Loucy (cell line): Measurements from ENCODE around the gene TIFAB.

Source experiments
- CTCF ChIP-seq: fragments of 200-600 bp; sonication (generic); conservative IDR thresholded peaks from 2 replicates; pipeline ENCODE4 v1.5.1; 2014; ENCODE audit warnings: mild to moderate bottlenecking, antibody characterized with exemption, low read length
- EZH2phosphoT487 ChIP-seq: fragments of 200-600 bp; IDR thresholded peaks from 2 replicates; pipeline ENCODE4 v1.6.1; 2018; ENCODE audit warnings: antibody characterized with exemption, mild to moderate bottlenecking, moderate library complexity, borderline replicate concordance

GRCh38 chr5:135405082-135405481 lies 47.1 kb downstream of the TIFAB start:
- TF ChIP-seq CTCF = no peak
- TF ChIP-seq EZH2phosphoT487 = no peak
